ENCODE results near the gene PFKP. TPM values are rescaled to one million over a fixed set of nuclear protein-coding genes. Genes with fewer than 3 reads are reported as not detected.

PFKP gene
- total RNA-seq, 1 donor from 2014 or later = 24.2 TPM

DNA sequence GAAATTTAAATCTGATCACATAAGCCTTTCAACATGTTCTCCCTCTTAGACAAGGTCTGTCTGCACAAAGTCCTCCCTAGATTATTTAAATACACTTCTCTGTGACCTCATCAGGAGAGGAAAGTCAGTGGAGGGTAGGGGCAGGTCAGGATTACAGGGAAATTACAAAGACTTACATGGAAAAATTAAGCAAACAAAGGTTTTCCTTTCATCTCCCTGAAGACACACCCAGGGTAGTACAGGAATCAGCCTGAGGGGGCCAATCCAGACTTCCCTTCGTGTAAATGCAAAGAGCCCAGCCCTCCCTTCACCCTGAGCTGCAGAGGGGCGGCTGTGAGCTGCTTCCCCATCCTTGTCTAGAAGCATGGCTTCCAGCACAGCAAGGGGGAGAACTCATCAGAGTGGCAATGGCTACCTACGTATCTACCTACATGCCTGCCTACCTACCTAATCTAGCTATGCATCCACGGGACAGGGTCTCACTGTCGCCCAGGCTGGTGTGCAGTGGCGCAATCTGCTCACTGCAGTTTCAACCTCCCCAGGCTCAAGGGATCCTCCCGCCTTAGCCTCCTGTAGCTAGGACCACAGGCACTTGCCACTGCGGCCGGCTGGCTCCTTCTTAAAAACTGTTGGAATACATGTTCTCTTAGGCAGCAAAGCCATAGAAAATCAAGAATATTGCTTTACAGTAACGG lies 72.0 kb downstream of the PFKP start:
- peaks cover 5% of the 10 kb centered on the region for H3K9me3 Mint-ChIP-seq (ENCODE audit: unreplicated experiment)
- no peak overlapping the region for H3K4me3 Mint-ChIP-seq (ENCODE audit: unreplicated experiment)
- H3K4me1 Mint-ChIP-seq (ENCODE audit: low read depth, unreplicated experiment) = peaks cover 3% of the 10 kb centered on the region
- TF ChIP-seq, protein P1, sequence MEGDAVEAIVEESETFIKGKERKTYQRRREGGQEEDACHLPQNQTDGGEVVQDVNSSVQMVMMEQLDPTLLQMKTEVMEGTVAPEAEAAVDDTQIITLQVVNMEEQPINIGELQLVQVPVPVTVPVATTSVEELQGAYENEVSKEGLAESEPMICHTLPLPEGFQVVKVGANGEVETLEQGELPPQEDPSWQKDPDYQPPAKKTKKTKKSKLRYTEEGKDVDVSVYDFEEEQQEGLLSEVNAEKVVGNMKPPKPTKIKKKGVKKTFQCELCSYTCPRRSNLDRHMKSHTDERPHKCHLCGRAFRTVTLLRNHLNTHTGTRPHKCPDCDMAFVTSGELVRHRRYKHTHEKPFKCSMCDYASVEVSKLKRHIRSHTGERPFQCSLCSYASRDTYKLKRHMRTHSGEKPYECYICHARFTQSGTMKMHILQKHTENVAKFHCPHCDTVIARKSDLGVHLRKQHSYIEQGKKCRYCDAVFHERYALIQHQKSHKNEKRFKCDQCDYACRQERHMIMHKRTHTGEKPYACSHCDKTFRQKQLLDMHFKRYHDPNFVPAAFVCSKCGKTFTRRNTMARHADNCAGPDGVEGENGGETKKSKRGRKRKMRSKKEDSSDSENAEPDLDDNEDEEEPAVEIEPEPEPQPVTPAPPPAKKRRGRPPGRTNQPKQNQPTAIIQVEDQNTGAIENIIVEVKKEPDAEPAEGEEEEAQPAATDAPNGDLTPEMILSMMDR (IDR thresholded peaks at IDR 0.05; ENCODE audit: partially characterized antibody, unreplicated experiment) = no peak
- no peaks in the 10 kb centered on the region for H3K27me3 Mint-ChIP-seq (ENCODE audit: unreplicated experiment)
- DNase-seq = no peak
- H3K27ac Mint-ChIP-seq (ENCODE audit: unreplicated experiment) = no peak overlapping the region
- H3K36me3 Mint-ChIP-seq (ENCODE audit: unreplicated experiment) = no peaks in the 10 kb centered on the region

DNA sequence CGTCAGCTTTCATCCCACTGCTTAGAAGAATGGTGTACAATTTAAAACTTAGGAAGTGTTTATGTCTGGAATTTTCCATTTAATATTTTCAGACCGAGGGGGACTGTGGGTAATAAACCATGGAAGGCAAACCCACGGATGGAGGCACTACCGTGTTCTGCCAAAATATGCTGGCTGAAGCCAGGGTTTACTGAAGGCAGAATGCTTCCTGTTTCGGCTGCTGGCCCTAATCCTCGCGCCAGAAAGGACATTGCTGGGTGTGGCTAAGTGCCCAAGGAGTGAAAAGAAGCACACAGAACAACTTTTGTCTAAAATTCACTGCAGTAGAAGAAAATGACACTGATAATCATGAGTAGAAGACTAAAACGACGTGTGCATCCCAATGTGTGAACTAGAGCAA lies 72.9 kb downstream of the PFKP start:
- no peak for DNase-seq
- Mint-ChIP-seq H3K27ac (ENCODE audit: unreplicated experiment) (no peak overlapping the region), H3K27me3 (ENCODE audit: unreplicated experiment) (no peaks in the 10 kb centered on the region), H3K36me3 (ENCODE audit: unreplicated experiment) (no peaks in the 10 kb centered on the region), H3K4me1 (ENCODE audit: low read depth, unreplicated experiment) (no peaks in the 10 kb centered on the region), H3K9me3 (ENCODE audit: unreplicated experiment) (peaks cover 5% of the 10 kb centered on the region), H3K4me3 (ENCODE audit: unreplicated experiment) (no peak overlapping the region)
- TF ChIP-seq, protein P1 (IDR thresholded peaks at IDR 0.05; ENCODE audit: partially characterized antibody, unreplicated experiment) = no peak

DNA sequence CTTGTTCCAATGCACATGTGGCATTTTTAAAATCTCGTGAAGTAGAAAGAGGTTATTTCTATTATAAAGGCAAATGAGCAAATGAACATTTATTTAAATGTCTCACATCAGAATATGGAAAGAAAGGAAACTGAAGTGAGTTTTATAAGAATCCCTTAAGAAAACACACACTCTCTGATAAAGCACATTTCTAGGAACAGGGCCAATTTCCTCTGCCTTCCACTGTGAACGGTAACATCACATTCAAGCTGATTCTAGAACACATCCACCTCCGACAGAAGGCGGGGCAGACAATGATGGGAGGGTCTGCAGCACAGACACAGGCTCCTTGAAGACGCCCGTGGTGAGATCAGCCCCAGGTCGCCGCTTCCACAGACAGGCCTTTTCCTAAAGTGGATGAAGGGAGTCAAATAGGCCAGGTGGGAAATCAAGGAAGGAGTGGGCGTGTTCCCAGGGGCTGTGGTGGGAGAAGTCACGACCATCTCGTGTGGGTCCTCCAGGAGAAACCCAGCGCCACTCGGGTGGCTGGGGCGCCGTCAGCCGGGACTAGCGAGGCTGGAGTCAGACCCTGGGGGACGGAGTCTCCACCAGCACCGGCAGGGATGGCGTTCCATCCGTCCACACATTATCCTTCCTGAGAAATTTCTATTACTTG lies 74.1 kb downstream of the PFKP start:
- TF ChIP-seq, protein P1 (IDR thresholded peaks at IDR 0.05; ENCODE audit: partially characterized antibody, unreplicated experiment) = no peak
- Mint-ChIP-seq H3K9me3 (ENCODE audit: unreplicated experiment) (peaks cover 5% of the 10 kb centered on the region), H3K27ac (ENCODE audit: unreplicated experiment) (no peak overlapping the region), H3K4me3 (ENCODE audit: unreplicated experiment) (no peak overlapping the region), H3K36me3 (ENCODE audit: unreplicated experiment) (no peaks in the 10 kb centered on the region), H3K4me1 (ENCODE audit: low read depth, unreplicated experiment) (no peaks in the 10 kb centered on the region), H3K27me3 (ENCODE audit: unreplicated experiment) (no peaks in the 10 kb centered on the region)
- no peak for DNase-seq

DNA sequence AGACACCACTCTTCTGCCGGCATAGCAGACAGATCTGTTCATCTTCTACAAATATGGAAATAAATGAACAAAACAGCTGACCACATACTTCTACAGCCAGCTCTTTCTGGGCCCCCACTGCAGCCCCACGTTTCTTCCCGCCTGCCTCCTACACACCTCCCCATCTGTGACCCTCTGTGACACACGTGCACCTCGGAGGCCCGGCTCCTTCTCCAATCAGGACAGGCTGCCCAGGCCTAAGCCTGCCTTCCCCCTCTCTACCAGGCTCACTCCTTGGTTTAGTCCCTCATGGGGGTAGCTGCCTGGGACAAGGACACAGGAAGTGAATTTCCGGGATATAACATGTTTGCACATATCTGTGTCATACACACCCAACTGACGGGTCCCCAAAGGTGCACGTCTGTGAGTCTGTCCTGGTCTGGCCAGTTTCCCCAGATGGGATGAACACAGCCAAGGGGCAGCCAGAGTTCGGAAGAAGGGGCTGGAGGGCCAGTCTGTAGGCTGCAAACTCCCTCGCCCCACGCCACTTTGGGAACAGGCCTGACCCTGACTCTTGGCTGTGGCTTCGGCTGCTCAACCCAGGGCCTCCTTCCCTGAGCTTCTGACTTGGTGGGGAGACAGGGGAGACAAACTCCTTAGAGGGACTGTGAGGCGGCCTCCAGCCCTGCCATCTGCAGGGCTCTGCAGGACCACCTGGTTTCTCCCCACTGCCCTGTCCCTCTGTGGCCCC lies 75.0 kb downstream of the PFKP start:
- Mint-ChIP-seq H3K9me3 (ENCODE audit: unreplicated experiment) (peaks cover 5% of the 10 kb centered on the region), H3K27me3 (ENCODE audit: unreplicated experiment) (no peaks in the 10 kb centered on the region), H3K4me1 (ENCODE audit: low read depth, unreplicated experiment) (no peaks in the 10 kb centered on the region), H3K4me3 (ENCODE audit: unreplicated experiment) (no peak overlapping the region), H3K36me3 (ENCODE audit: unreplicated experiment) (no peaks in the 10 kb centered on the region), H3K27ac (ENCODE audit: unreplicated experiment) (no peak overlapping the region)
- DNase-seq = no peak
- TF ChIP-seq, protein P1 (IDR thresholded peaks at IDR 0.05; ENCODE audit: partially characterized antibody, unreplicated experiment) = no peak

Data from glutamatergic neuron (in vitro differentiated cells).